ENCODE results near the gene KCNN3.

- TF ChIP-seq CTCF (IDR thresholded peaks at IDR 0.05) (no peak), EZH2phosphoT487 (IDR thresholded peaks at IDR 0.05) (no peak)
Measured at GRCh38 chr1:154664331-154665002, 205.6 kb downstream of the KCNN3 start.
